Fibroblast of lung (primary cell): ENCODE results near the gene TMEM52B. TPM values are rescaled to one million over a fixed set of nuclear protein-coding genes. Genes with fewer than 3 reads are reported as not detected.
A peak's percentile ranks its signal among the peaks of the same experiment; 100 is the strongest.
"Not testable (repeated sequence)": the region's sequence is repeated elsewhere in the genome, so short reads cannot be mapped to it uniquely, and the experiment has no call there.

Experiments
- DNase-seq, 2 donors: peaks; one replicate each; pipeline versions ENCODE4 v3.0.0 to v3.0.0-alpha.2; 2010; ENCODE audit warnings: low read depth in 2 of 2
- H2AFZ ChIP-seq: 2 replicates; pipeline ENCODE4 v1.5.1; 2012; ENCODE audit warnings: low read length, control low read depth, inconsistent platforms
- H3K27ac ChIP-seq: 2 replicates; pipeline ENCODE4 v1.5.1; 2011; ENCODE audit warnings: low read length, control low read depth; ENCODE audit not compliant: insufficient read depth
- H3K27me3 ChIP-seq: 2 replicates; pipeline ENCODE4 v1.5.1; 2011; ENCODE audit warnings: mild to moderate bottlenecking, low read length; ENCODE audit not compliant: control insufficient read depth, insufficient read depth
- H3K36me3 ChIP-seq: 2 replicates; pipeline ENCODE4 v1.5.1; 2011; ENCODE audit warnings: low read length; ENCODE audit not compliant: control insufficient read depth, insufficient read depth
- H3K4me1 ChIP-seq: 2 replicates; pipeline ENCODE4 v1.5.1; 2011; ENCODE audit warnings: low read length; ENCODE audit not compliant: control insufficient read depth, insufficient read depth; ENCODE audit errors: extremely low read depth
- H3K4me2 ChIP-seq: 2 replicates; pipeline ENCODE4 v1.5.1; 2011; ENCODE audit warnings: low read length, control low read depth; ENCODE audit not compliant: insufficient read depth; ENCODE audit errors: extremely low read depth
- H3K4me3 ChIP-seq, 4 experiments: fragments of 200-600 bp in 1 of 4; sonication (generic) in 1 of 4; replicated peaks in 1 of 4; 2 replicates each; pipeline ENCODE4 v1.5.1; 2011 to 2016; ENCODE audit warnings: low read length in 4 of 4, low read depth in 3 of 4, mild to moderate bottlenecking in 3 of 4, control low read depth in 2 of 4, inconsistent platforms in 1 of 4, mixed read lengths in 1 of 4; ENCODE audit not compliant: insufficient read depth in 1 of 4; ENCODE audit errors: control extremely low read depth in 1 of 4
- H3K79me2 ChIP-seq: 2 replicates; pipeline ENCODE4 v1.5.1; 2012; ENCODE audit warnings: mild to moderate bottlenecking, low read length, inconsistent platforms; ENCODE audit not compliant: control insufficient read depth, insufficient read depth
- H3K9ac ChIP-seq: 2 replicates; pipeline ENCODE4 v1.5.1; 2011; ENCODE audit warnings: mild to moderate bottlenecking, low read length, control low read depth; ENCODE audit not compliant: insufficient read depth
- H3K9me3 ChIP-seq: 2 replicates; pipeline ENCODE4 v1.5.1; 2012; ENCODE audit warnings: low read depth, low read length; ENCODE audit not compliant: control insufficient read depth, insufficient read depth
- H4K20me1 ChIP-seq: 2 replicates; pipeline ENCODE4 v1.5.1; 2011; ENCODE audit warnings: low read length; ENCODE audit not compliant: control insufficient read depth, insufficient read depth; ENCODE audit errors: extremely low read depth
- EZH2 ChIP-seq: IDR thresholded peaks from 2 replicates; pipeline ENCODE4 v1.5.1; 2012; ENCODE audit warnings: low read length, control low read depth, mild to moderate bottlenecking; ENCODE audit errors: missing control alignments
- polyA plus RNA-seq, 2 donors: library from polyadenylated mRNA; depleted of rRNA in 1 of 2; stranded (reverse) in 1 of 2; unstranded in 1 of 2; fragments of >200 nt; gene quantifications; 2 replicates each; pipeline ENCODE4 v1.2.1, GENCODE V29; 2011 to 2012; ENCODE audit warnings: missing spikeins in 1 of 2
- total RNA-seq: library from RNA; depleted of rRNA; stranded (reverse); fragments of >200 nt; gene quantifications from 2 replicates; pipeline ENCODE4 v1.2.1, GENCODE V29; 2014
- TF ChIP-seq, protein P1 (sequence below), 2 donors: IDR thresholded peaks in 1 of 2; conservative IDR thresholded peaks in 1 of 2; 1 replicate in 1 of 2; 2 replicates in 1 of 2; pipeline ENCODE4 v1.5.1; 2011 to 2012; ENCODE audit warnings: low read length in 2 of 2, control low read depth in 1 of 2, inconsistent platforms in 1 of 2, low read depth in 1 of 2, mild to moderate bottlenecking in 1 of 2

The TMEM52B gene
- total and polyA plus RNA-seq, 2 donors (not counting 1 experiment from before 2014, with no cell fraction given): 0.50 to 5.7 TPM

GRCh38 chr12:10186299-10186698, 7.5 kb downstream of the TMEM52B start:
- no peaks in the 10 kb centered on the region for H3K9me3 ChIP-seq
- TF ChIP-seq EZH2: no peak
- TF ChIP-seq, protein P1, sequence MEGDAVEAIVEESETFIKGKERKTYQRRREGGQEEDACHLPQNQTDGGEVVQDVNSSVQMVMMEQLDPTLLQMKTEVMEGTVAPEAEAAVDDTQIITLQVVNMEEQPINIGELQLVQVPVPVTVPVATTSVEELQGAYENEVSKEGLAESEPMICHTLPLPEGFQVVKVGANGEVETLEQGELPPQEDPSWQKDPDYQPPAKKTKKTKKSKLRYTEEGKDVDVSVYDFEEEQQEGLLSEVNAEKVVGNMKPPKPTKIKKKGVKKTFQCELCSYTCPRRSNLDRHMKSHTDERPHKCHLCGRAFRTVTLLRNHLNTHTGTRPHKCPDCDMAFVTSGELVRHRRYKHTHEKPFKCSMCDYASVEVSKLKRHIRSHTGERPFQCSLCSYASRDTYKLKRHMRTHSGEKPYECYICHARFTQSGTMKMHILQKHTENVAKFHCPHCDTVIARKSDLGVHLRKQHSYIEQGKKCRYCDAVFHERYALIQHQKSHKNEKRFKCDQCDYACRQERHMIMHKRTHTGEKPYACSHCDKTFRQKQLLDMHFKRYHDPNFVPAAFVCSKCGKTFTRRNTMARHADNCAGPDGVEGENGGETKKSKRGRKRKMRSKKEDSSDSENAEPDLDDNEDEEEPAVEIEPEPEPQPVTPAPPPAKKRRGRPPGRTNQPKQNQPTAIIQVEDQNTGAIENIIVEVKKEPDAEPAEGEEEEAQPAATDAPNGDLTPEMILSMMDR (conservative IDR thresholded peaks at IDR 0.05 in 1 of 2, IDR thresholded peaks at IDR 0.05 in 1 of 2; ENCODE audit: low read depth in 1 of 2, low read length in 2 of 2): no peak
- no peaks in the 10 kb centered on the region for H3K36me3 ChIP-seq
- DNase-seq: no peak
- no peak overlapping the region for H3K4me2 ChIP-seq
- H3K4me3 ChIP-seq: no peak overlapping the region
- no peaks in the 10 kb centered on the region for H3K27me3 ChIP-seq
- H4K20me1 ChIP-seq: no peaks in the 10 kb centered on the region
- peaks cover 38% of the 10 kb centered on the region for H3K4me1 ChIP-seq
- H3K79me2 ChIP-seq: no peaks in the 10 kb centered on the region
- no peak overlapping the region for H2AFZ ChIP-seq
- H3K9ac ChIP-seq: no peak overlapping the region
- no peak overlapping the region for H3K27ac ChIP-seq

GRCh38 chr12:10186958-10187357, 8.1 kb downstream of the TMEM52B start:
- H3K4me2 ChIP-seq, H2AFZ ChIP-seq: not testable (repeated sequence)
- peaks cover 40% of the 10 kb centered on the region for H3K4me1 ChIP-seq

DNA sequence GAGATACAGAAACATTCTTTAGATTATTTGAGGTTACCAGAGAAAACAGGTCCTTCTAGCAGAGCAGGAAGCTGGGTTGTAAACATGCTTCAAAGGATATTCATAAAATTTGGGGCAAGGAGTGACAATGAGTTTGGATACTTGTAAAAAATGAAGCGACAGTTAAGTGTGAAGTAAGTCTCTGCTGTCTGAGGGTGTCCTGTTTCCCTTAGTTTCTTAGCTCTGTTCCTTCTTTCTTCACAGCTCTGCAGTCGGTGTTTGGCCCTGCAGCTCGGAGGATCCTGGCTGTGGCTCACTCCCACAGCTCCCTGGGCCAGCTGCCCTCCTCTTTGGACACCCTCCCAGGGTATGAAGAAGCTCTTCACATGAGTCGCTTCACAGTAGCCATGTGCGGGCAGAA, 10.8 kb downstream of the TMEM52B start:
- H3K36me3 ChIP-seq: no peaks in the 10 kb centered on the region
- peak overlapping the region; percentile 9 for H3K27ac ChIP-seq
- no peak for TF ChIP-seq EZH2
- TF ChIP-seq, protein P1 (conservative IDR thresholded peaks at IDR 0.05 in 1 of 2, IDR thresholded peaks at IDR 0.05 in 1 of 2; ENCODE audit: low read depth in 1 of 2, low read length in 2 of 2): no peak
- peak; percentile 39 to 47 for DNase-seq
- no peaks in the 10 kb centered on the region for H3K27me3 ChIP-seq
- H3K9me3 ChIP-seq: no peaks in the 10 kb centered on the region
- H3K4me2 ChIP-seq: no peak overlapping the region
- peaks cover 28% of the 10 kb centered on the region for H3K4me1 ChIP-seq
- H2AFZ ChIP-seq: peak overlapping the region; percentile 48
- no peak overlapping the region for H3K9ac ChIP-seq
- no peaks in the 10 kb centered on the region for H4K20me1 ChIP-seq
- H3K79me2 ChIP-seq: no peaks in the 10 kb centered on the region
- no peak overlapping the region for H3K4me3 ChIP-seq

More at GRCh38 chr12:10186958-10187357, 8.1 kb downstream of the TMEM52B start:
- DNase-seq, H3K4me3 ChIP-seq, H3K27me3 ChIP-seq, H3K9me3 ChIP-seq, H3K79me2 ChIP-seq, H4K20me1 ChIP-seq, H3K36me3 ChIP-seq, H3K9ac ChIP-seq, H3K27ac ChIP-seq: not testable (repeated sequence)
